Stromal cell of bone marrow (primary cell): ENCODE results near the gene SLC25A42.
"Not testable (repeated sequence)": the region's sequence is repeated elsewhere in the genome, so short reads cannot be mapped to it uniquely, and the experiment has no call there.

Experiments used
- DNase-seq: peaks from one replicate; pipeline ENCODE4 v3.0.0-alpha.2; 2012; ENCODE audit warnings: low read depth

Gene SLC25A42

DNA sequence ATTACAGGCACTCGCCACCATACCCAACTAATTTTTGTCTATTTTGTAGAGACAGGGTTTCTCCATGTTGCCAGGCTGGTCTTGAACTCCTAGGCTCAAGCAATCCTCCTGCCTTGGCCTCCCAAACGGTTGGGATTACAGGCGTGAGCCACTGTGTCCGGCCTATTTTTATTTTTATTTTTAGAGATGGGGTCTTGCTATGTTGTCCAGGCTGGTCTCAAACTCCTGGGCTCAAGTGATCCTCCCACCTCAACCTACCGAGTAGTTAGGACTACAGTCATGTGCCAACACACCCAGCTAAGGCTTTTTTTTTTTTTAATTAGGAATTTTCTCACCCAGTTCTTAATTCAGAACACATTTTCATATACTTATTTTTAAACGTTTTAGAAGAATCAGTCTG is 71.9 kb downstream of the SLC25A42 start:
- DNase-seq, result not testable (repeated sequence)

DNA sequence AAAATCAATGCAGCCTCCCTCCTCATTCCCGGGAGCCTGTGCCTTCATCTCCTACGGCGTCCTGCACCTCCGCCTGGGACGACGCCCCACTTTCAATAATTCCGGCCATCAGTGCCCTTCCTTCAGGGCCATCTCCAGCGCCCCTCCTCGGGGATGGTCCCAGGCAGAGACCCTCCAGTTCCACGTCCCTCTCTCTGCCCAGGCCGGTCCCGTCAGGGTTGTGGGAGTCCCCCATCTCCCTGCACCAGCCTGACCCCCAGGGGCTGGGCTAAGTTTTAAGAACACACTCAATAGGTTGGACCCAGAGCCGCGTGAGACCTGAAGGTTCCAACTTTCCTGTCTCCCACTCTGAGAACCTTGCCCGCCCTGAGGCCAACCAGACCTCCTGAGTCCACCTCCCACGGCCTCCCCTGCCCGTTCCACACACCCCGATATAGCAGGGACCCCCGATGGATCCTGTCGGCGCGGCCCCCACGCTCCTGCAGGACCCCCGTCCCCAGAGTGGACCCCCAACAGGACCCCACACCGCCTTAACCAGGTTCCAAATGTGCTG is 73.8 kb downstream of the SLC25A42 start:
- no peak for DNase-seq

DNA sequence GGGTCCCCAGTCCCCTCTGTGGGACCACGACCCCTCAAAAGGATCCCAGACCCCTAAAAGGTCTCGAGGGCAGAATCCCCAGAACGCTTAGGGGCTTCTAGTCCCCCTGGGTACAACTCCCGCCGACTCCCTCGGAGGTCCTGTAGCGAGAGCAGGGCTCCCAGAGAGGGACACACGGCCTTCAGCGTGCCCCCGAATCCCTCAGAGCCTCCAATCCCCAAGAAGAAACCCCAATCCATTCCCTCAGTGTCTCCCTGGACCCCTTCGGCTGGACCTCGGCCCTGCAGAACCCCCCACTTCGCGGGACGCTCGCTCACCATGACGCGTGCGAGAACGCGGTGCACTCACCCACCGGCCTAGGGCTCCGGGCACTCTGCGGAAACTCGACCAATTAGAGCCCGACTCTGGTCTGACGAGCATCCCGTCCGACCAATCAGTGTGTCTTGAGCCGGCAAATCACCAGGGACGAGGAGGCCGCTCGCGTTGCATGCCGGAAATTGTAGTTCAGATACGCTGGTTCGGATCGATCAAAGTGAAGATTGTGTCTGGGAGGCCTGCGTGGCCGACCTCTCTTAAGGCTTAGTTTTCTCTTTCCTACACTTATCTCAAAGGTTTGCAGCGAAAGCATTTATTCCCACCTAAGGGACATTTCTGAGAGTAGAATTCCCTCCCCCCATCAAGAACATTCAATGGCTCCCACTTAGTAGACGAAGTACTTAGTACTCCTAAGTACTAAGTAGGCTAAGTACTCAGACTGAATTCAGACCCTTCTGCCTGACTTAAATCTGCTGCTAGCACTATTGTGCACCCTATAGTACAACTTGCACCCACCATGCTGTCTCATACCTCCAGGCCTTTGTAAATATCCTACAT is 74.6 kb downstream of the SLC25A42 start, which contains the start of gene TMEM161A:
Gene TMEM161A, minus strand, starts transcription at position 370 of the 873 bp plus-strand sequence. Its CDS starts 50 bp downstream, at position 320.
- DNase-seq, result peak; percentile 99

DNA sequence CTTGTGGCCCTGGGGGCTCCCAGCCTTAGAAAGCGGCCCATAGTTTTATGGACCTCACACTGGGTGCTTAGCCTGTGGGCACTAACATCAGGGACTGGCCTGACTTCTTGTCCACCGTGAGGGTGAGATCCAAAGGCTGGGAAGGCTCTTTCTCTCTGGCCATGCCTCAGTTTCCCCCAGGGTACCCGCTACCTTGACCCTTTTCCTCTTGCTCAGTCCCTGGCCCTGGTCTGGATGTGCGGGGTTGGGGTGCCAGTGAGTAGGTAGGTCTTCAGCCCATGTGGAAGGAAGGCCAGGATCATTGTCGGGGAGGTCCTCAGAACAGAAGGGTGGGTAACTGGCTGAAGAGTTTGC is 76.1 kb downstream of the SLC25A42 start:
- no peak for DNase-seq

DNA sequence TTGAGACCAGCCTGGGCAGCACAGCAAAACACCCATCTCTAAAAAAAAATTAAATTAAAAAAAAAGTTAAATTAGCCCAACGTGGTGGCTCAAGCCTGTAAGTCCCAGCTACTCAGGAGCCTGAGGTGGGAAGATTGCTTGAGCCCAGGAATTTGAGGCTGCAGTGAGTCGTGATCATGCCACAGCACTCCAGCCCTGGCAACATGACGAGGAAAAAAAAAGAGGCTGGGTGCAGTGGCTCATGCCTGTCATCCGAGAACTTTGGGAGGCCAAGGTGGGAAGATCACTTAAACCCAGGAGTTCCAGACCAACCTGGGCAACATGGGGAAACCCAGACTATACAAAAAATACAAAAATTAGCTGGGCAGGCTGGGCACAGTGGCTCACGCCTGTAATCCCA is 76.7 kb downstream of the SLC25A42 start:
- DNase-seq, result peak; percentile 12

DNA sequence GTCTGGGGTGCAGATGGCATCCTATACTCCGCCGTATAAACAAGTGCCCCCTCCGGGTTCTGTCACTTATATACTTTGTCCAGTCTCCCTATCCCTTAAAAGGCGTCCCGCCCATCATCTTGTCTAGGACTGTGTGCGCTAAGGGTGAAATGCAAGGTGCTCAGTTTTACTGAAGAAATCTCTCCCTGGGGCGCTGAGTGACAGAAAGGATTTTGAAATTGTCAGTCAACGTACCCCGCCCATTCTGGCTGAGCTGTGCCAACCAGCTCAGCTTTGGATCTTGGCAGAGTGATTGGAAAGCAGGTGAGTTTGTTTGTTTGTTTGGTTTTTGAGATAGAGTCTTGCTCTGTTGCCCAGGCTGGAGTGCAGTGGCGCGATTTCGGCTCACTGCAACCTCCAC is 78.6 kb downstream of the SLC25A42 start:
- no peak for DNase-seq

DNA sequence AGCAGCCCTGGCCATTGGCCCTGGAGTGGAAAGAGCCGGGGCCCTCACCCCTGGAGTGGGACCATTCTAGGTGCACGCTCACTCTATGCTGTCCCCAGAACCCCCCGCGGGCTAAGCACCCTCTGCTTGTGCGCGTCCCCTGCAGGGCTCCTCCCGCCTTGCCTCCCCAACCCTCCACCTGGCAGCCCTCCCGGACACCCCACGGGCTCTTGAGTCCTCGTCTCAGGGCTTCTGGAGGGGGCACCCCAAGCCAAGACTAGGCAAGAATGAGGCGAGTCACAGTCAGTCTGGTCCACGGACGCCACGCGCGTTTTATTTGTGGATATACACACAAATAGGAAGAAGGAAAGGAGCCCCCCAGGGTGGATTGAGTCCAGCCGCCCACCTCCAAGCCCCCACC is 81.5 kb downstream of the SLC25A42 start:
- no peak for DNase-seq

DNA sequence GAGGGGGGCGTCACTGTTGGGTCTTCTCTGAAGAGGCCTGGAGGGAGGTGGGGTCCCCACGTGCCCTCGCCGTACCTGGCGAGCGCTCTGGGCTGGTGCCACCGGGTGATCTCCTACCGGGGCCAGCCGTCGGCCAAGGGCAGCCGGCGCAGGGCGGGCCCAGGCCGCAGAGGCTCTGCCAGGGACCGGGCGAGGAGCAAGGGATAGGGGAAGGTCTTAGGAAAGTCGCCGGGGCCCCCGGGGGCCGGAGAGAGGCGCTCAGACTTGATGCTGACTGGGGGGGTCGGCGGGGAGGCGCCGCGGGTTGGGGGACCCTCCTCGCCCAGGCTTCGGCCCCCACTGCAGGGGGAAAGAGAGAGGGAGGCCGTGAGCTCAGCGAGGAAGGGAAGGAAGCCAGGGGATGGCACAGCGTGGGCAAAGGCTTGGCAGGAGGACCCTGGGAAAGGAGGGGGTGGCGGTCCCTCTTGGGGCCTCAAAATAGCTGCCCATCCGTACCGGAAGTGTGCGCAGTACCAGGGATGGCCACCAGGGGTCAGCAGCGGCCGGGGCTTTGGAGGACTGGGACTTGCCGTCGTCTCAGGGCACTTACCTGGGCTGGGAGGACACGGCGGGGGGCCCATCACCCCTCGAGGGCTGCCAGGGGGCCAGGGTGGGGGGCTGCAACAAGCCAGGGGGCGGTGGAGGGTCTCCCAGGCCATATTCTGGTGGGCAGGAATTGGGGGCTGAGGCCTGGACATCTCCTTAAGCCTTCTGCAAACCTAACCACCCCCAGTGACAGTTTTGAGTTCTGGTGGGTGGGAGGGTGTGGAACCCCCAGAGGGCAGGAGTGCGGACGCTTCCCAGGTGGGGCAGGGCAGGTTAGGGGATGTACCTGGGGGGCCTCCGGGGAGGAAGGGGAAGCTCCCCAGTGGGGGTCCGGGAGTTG is 82.2 kb downstream of the SLC25A42 start:
- no peak for DNase-seq

DNA sequence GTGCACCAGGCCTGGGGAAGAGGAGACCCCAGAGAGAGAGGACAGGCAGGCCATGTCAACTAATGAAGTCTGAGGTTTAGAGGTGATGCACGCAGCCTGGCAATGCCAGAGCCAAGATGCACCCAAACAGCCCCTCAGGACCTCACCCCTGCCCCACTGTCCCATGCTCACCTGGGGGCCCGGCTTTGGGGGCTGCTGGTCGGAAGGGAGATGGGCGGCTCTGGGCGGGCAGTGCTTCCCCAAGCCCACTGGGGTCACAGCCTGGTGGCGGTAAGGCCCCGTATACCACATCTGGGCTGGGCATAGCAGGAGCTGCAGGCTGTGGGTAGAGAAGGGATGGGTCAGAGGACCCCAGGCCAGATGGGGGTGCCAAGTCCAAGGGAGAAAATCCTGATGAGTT is 83.1 kb downstream of the SLC25A42 start:
- DNase-seq, result no peak

DNA sequence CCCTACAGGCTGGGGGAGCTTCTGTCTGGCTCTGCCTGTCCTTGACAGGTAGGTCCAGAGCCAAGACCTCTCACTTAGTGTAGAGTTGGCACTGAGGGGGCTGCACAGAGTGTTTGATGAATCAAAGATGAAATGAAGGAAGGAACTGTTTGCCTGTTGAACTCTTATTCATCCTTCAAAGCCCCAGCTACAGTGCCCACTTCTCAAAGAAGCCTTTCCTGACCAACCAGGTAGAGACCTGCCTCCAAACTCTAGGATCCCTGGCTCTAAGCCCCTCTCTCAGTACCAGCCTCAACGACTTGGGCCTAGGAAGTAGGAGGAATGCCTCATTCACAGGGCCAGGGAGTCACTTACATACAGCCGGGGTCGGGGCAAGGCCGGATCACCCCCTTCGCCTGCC is 83.5 kb downstream of the SLC25A42 start:
- no peak for DNase-seq

DNA sequence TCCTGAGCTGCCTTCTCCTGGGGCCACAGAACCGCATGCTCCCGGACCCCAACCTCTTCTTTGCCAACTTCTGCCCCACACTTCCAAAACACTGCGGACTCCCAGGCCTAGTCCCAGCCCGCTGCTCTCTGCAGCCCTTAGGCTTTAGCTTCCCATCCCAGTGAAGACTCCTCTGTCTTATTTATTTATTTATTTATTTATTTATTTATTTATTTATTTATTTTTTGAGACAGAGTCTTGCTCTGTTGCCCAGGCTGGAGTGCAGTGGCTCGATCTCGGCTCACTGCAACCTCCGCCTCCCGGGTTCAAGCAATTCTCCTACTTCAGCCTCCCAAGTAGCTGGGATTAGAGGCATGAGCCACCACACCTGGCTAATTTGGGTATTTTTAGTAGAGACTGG is 84.7 kb downstream of the SLC25A42 start:
- DNase-seq, result not testable (repeated sequence)

DNA sequence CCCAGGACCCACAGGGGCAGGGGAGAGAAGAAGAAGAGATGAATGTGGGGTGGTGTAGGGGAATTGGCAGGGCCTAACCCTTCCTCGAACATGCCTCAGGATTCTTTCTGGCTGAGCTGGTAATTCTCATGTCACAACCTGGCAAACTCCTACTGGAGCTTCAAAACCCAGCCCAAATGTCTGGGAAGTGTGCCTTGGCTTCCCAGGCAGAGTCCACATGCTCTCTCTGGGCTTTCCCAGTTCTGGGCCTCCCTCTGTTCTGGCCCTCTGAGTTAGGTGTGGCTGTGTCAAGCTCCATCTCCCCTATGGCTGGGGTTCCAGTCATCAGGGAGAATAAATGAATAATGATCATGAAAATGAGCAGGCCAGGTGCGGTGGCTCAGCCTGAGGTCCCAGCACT is 85.6 kb downstream of the SLC25A42 start:
- DNase-seq, result no peak

DNA sequence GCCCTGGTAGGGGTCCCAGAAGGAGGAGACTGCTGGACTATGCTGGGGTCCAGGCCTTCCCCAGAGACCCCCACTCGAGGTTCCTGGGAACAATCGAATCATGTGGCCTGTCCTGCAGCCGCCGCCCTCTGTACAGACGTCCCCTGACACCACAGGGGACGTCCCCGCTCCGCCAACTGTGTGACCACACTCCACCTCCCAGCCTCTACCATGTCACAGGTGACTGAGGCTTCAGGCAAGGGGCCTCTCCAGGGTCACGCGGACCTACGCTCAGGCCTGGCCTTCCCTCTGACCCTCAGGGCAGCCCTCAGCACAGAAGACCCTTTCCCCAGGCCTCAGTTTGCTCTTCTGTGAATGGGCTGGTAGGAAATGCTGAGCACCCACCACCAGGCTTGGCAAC is 87.6 kb downstream of the SLC25A42 start:
- DNase-seq, result no peak

DNA sequence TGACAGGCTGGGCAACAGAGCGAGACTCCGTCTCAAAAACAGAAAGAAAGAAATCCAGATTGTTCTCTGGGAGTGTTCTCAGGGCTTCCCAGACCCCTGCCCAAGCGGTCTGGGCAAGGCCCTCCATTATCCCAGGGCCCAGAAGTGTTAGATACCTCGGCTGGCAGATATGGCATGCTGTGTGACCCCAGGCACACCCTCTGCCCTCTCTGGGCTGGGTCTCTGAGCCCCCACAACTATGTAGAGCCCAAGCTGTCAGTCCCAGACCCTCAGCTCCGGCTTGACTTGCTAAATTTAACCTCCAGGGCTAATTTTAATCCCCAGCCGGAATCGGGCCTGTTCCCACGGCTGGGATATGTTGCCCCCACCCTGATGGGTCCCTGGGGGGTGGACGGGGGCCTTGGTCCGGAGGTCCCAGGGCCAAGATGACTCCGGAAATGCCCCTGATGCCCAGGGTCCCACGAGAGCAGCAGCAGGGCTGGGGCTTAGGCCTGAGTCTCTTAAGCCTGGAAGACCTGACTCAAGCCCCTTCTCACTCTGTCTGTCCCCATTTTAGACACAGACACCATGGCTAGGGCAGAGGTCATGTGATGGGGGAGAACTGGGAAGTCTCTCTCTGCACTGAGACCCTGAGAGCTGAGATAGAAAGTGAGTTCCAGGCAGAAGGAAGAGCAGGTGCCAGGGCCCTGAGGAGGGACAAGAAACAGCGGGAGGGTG is 89.0 kb downstream of the SLC25A42 start:
- DNase-seq, result no peak

DNA sequence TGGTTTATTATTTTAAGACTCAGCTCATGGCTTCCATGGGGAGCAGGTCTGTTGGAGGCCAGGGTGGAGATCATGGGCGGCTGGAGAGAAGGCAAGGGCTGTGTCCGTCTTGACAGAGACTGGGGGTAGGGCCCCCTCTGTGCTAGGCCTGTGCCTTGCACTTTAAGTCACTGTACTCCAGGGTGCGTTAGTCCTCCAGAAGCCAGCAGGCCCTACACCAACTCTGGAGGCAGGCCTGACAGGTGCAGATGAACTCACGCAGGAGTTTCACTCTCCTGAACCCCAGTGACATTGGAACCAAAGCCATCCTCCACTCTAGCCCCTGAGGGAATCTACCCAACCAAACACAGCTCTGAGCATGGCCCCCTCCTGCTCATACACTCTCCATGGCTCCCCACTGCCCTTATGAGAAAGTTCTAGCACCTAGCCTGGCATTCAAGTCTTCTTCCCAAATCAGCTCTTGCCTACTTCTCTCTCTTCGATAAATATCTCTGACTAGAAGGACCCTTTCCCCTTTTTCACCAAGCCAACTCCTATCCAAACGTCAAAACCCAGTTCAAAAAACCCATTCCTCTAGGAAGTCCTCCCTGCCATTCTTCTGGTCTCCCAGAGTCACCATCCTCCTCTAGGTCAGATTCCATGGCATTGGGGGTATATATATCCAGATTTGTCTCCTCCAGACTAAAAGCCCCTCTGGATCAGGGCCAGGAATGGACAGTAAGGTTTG is 91.1 kb downstream of the SLC25A42 start:
- no peak for DNase-seq

DNA sequence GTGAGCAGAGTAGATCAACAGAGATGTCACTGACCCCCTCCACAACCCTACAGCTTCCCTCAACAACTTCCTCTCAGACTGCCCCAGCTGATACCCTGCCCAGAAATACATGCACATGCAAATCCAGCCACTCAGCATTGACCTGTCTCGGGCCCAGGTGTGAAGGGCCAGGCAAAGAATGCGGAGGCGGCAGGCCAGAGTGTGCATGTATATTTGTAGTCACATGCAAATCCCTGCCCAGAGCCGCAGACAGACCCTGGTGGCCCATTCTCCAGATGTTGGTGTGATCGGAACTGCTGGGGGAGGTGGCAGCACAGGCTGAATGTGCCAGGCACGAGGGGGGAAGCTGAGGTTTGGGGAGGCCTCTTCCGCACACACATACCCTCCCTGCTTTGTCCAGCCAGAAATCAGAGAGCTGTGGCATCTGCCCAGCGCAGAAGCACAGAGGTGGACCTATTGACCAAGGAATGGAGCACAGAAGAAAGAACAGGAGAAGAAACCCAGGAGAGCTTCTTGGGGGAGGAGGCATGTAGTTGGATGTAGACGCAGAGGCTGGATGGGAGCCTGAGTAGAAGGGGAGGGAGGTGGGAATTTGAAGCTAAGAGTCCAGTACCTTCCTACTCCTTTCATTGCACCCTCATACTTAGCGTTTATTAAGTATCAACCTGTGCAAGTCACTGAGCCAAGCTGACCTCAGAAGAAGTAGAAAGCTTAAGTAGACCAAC is 91.9 kb downstream of the SLC25A42 start:
- DNase-seq, result no peak

DNA sequence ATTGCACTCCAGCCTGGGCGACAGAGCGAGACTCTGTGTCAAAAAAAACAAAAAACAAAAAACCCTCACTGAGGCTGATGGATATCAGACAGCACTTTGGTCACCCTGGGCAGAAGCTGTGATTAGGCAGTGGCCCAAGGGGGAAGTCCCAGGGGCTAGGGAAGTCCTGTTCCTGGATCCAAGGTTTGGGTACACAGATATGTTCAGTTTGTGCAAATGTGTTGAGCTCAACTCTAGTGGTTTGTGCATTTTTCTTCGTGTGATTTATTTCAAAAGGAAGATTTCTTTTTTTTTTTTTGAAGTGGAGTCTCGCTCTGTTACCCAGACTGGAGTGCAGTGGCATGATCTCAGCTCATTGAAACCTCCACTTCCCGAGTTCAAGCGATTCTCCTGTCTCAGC is 94.0 kb downstream of the SLC25A42 start:
- DNase-seq, result no peak

DNA sequence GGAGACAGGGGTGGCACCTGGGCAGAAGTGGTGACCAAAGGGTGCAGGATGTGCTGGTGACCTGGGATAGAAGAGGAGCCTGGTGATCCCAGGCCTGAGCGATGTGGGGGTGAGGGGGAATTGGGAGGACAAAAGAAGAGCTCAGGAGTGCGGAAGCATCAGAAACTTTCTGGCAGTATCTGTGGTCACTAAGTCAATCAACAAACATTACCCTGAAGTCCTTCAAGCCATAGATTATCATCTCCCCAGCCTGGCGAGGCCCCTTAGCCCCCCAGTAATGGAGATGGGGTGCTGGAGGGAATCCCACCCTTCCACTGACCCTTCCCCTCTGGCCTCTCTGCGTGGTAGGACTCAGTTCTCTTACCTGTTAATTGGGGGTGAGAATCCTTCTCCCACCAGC is 95.7 kb downstream of the SLC25A42 start:
- no peak for DNase-seq

DNA sequence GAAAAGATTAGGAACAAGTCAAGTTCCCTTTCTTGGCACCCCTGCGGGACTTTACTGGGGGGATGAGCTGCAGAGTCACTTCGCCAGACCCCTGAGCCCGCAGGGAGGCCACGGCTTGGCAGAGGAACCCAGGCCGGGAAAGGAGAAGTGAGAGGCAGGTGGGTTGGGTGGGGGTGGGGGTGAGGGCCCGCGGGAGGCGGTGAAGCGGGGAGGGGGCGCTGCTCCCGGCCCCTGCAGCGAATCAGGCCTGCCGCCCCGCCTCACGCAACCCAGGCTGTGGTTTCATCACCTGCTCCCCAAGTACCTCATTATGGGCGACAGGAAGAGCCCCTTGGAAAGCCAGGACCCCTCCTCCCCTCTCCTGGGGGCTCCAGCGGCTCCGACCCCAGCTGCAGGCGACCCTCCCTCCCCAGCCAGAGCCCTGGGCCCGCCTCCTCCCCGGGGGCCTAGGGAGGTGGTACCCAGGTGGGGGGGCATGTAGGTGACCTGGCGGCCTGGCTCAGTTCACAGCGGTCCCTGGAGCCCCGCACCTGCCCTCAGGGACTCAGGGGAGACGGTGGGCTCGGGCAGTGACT is 96.8 kb downstream of the SLC25A42 start:
- DNase-seq, result no peak

DNA sequence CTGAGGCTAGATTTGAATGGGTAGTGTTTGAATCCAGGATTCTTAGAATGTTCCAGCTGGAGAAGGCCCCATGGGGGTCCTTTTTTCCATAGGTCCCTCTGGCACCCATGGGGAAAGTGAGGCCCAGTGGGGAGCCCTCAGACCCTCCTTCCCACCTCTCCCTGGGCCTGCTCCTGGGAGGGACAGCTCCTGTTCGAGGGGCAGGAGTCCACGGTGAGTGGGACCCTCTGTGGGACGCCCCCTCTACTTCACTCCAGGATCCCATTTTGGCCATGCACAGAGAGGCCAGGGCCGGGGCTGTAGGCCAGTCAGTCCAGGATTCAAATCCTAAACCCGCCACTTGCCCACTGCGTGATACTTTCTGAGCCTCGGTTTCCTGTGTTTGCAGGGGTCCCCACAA is 98.7 kb downstream of the SLC25A42 start:
- no peak for DNase-seq
